Lower leg skin (tissue), 4 donors: ENCODE data around the gene F12. TPM values are rescaled to one million over a fixed set of nuclear protein-coding genes. Genes with fewer than 3 reads are reported as not detected.
A peak's percentile ranks its signal among the peaks of the same experiment; 100 is the strongest.

ENCODE experiments used
- DNase-seq, 2 donors: peaks; one replicate each; pipeline ENCODE4 v3.0.0-alpha.2; 2019; ENCODE audit warnings: low spot score in 2 of 2
- H3K4me3 ChIP-seq: fragments of 200-600 bp; sonication (generic); 2 replicates; pipeline ENCODE4 v1.5.1; 2017; ENCODE audit warnings: mild to moderate bottlenecking, low read depth; ENCODE audit not compliant: poor library complexity, severe bottlenecking
- CTCF ChIP-seq, 3 donors: fragments of 450-650 bp; IDR thresholded peaks; one replicate each; pipeline ENCODE4 v1.5.1; 2016; ENCODE audit warnings: antibody characterized with exemption in 3 of 3, mild to moderate bottlenecking in 3 of 3, moderate library complexity in 2 of 3
- POLR2A ChIP-seq, 2 donors: fragments of 450-650 bp; IDR thresholded peaks; one replicate each; pipeline ENCODE4 v1.6.1; 2016 to 2017; ENCODE audit warnings: antibody characterized with exemption in 2 of 2, mild to moderate bottlenecking in 1 of 2, moderate library complexity in 1 of 2
- WGBS, 2 donors: methylation state at CpG; one replicate each; pipeline ENCODE4 v1.1.5; 2018; 5-methylcytosine and 5-hydroxymethylcytosine counted together
- intact Hi-C: fragments of 100-400 bp; cut with DNase I; formaldehyde crosslinking; loops from one replicate; pipeline ENCODE4 v1.15.0; 2023; ENCODE audit warnings: low total_unique reads
- total RNA-seq, 4 donors: library from RNA; depleted of rRNA; stranded (reverse); fragments of >200 nt; gene quantifications; one replicate each; pipeline ENCODE4 v1.1.0, GENCODE V29; 2016

Gene F12
- total RNA-seq, 4 donors from 2014 or later = 1.9 to 14.5 (median 10.1) TPM

DNA sequence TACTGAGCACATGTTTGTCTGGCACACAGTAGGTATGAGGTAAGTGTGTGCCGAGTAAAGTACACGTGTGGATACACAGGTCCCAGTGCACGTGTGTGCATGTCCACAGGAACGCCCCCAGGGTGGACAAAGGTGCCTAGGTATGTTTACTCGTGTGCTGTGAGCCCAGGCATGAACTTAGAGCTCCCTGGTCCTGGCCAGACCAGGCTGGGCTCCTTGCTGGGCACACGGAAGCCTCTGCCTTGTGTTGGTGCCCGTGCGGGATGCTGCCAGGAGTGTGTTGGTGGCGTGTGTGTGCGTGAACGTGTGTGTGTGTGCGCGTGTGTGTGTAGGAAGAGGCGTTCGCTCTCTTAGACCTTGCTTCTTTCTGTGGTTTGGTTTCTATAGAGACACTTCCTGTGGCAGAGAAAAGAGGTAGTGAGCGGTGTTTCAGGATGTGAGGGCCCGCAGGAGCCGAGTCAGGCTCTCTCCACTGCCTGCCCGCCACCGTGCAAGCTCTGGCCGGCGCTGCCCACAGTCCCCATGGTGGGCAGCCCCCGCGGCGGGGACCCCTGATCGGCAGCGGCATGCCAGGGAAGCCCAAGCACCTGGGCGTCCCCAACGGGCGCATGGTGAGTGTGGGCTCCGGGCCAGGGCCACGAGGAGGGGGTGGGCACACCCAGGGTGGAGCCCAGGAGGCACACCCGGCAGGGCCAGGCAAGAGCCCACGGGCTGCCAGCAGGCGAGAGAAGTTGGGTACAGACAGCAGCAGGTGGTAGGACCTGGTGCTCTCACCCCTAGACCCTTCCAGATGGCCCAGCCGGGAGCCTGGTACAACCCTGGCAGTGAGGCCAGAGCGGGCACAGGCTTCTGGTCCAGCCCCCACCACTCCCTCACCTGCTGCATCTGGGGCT is 51.7 kb downstream of the F12 start, which contains the start of gene RGS14:
RGS14 (plus strand) TSS at position 466 of the 893 bp plus-strand sequence; CDS start at position 567, 101 bp downstream.
- peak in 1 of 2 donors; percentile 87 for DNase-seq
- H3K4me3 ChIP-seq = peak within 1 kb of the TSS; percentile 20
- 16 to 25% methylated on average over 22 to 37 of the region's 37 CpGs for WGBS, 2 donors
- intact Hi-C loops = no loop called here
- no peak for TF ChIP-seq CTCF (IDR thresholded peaks at IDR 0.05)
- no peak for TF ChIP-seq POLR2A (IDR thresholded peaks at IDR 0.05)

GRCh38 chr5:177357146-177357458 is 52.3 kb downstream of the F12 start:
- H3K4me3 ChIP-seq = no peak overlapping the region
- TF ChIP-seq CTCF (IDR thresholded peaks at IDR 0.05) (no peak), POLR2A (IDR thresholded peaks at IDR 0.05) (no peak)
- intact Hi-C loops = no loop called here
- DNase-seq = no peak
- 81% methylated on average over 4 of the region's 5 CpGs for WGBS, 2 donors

DNA sequence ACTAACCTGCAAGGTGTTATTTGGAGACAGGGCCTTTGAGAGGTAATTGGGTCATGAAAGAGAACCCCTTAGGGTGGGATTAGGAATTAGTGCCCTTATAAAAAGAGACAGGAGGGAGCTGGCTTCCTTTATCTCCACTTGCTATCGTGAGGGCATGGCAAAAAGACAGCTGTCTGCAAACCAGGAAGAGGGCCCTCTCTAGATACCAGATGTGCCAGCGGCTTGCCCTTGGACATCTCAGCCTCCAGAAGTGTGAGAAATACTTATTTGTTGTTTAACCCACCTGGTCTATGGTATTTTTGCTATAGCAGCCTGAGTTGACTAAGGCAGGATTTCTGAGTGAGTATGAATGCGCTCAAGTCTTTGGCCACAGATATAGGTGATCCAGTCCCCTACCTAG is 52.6 kb downstream of the F12 start:
- no peak for DNase-seq
- H3K4me3 ChIP-seq = no peak overlapping the region
- WGBS, 2 donors = 62 to 63% methylated on average over 3 of the region's 3 CpGs
- intact Hi-C loops = no loop called here
- TF ChIP-seq CTCF (IDR thresholded peaks at IDR 0.05) (no peak), POLR2A (IDR thresholded peaks at IDR 0.05) (no peak)

- 27 to 30% methylated on average over 1 of the region's 1 CpG for WGBS, 2 donors
- intact Hi-C loops = no loop called here
- no peak for DNase-seq
- H3K4me3 ChIP-seq = no peak overlapping the region
- no peak for TF ChIP-seq POLR2A (IDR thresholded peaks at IDR 0.05)
- TF ChIP-seq CTCF (IDR thresholded peaks at IDR 0.05) = no peak
These were observed 53.5 kb downstream of the F12 start for GRCh38 chr5:177355868-177356168.

GRCh38 chr5:177355162-177355867 is 54.0 kb downstream of the F12 start:
- no peak for DNase-seq
- 74 to 77% methylated on average over 1 of the region's 1 CpG for WGBS, 2 donors
- TF ChIP-seq CTCF (IDR thresholded peaks at IDR 0.05) (no peak), POLR2A (IDR thresholded peaks at IDR 0.05) (no peak)
- intact Hi-C loops = no loop called here
- H3K4me3 ChIP-seq = no peak overlapping the region
